SW 1271 (cell line): ENCODE measurements around the gene PARD3.
"Not testable (repeated sequence)": the region's sequence is repeated elsewhere in the genome, so short reads cannot be mapped to it uniquely, and the experiment has no call there.

ENCODE experiments used
- DNase-seq, 2 experiments: peaks; one replicate each; lab custom pipeline; 2025; lab: John Stamatoyannopoulos, UW

PARD3 gene

DNA sequence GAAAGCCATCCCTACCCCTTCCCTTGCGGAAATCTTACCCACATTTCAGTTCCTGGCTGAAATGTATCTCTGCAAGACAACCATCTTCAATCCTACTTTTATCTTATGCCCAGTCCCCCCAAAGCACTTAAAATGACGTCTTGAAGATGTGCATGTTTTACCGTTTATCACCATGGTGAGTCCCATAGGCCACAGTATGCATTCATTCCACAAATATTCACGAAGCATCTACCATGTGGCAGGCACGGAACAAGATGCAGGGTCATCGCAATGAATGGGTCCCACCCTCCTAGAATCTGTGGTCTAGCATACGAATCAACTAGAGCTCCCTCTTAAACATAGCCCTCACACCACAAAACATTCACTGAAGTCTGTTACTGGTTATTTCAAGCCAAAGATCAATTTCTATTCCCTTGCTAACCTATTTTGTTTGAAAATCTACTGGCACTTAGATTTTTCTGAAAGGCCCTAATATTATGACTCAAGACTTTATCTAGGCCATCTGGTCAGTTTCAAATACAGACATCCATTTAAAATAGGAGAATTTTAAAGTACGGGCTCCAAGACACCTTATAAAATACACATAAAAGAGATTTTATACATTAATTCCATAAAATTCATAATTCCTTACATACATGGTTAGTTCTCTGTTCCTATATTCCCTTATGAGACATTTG lies 99.4 kb downstream of the PARD3 start:
- no peak for DNase-seq

DNA sequence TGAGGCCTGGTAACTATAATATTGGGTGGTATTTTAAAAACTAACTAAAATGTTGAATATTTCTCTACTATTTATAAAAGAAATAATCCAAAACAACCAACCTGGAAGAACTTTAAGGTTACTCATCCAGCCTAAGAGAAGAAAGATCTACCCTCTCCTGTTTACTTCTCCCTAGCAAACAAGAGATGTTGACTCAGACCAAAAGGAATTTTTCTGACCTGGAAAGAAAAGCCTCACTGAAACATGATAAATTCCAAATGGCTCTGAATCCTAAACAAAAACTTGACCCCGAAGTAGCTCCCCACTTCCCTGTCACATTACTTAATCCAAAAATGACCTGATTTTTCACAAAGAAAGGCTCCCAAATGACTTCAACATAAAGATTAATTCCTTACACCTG lies 101.2 kb downstream of the PARD3 start:
- DNase-seq: peak in 1 of 2 experiments; percentile 44

DNA sequence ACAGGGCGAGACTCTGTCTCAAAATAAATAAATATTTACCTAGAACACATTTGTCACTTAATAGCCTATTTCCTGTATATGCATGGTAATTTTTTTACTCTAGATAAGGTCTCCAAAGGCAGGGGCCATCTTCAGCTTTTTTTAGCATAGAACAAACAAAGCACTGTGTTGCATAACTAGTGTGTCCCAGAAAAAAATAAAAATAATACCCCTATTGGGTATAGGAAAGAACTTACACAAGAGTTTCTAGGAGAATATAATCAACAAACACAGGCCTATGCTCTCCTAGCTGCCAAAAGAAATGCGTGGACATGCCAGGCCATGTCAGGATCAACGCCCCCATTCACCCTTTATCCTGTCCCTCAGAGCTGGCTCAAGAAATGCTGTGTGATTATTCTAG lies 103.6 kb downstream of the PARD3 start:
- no peak for DNase-seq

DNA sequence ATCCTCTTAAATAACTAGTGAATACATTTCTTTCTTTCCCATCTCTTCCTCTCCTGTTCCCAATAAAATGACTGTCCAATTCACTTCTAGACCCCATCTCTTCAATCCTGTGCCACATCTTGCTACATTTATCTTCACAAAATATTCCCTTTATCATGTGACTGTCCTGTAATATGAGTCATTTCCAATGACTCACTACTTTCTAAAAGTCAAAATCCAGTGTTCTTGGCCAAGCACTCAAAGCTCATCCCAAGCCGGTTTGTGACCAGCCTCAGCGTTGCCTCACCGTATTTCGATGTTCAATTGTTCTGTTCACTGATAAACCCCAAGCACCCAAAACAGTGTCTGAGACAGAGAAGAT lies 104.7 kb downstream of the PARD3 start:
- DNase-seq: no peak

DNA sequence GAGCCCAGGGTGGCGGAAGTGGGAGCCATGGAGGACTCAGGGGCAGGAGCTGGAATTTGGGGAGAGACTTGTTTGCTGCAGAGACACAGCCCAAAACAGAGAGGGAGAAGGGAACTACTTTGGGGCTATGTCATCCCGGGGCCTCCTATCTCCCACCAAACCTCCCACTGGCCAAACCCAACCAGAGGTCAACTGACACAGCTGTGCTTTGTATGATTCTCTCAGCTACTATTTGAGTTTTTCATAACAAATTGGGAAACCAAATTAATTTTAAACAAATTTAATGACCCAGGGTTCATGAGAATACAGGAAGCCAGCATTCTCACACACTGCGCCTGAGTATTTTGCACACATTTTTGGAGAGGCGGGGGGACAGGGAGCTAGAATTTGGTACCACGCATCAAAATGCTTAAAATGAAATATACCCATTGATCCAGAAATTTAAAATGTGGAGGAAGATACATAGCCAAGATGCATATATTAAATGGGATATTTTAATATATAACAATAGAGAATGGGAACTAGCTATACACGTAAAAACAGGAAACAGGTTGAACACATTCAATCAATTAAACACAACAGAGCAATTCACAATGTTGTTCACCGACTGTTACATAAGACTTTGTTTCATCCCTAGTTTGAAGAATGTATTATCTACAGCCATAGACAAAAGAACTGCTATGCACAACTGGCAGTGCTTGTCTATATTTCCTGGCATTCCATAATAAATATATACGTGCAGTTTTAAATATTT lies 105.3 kb downstream of the PARD3 start:
- DNase-seq: no peak

DNA sequence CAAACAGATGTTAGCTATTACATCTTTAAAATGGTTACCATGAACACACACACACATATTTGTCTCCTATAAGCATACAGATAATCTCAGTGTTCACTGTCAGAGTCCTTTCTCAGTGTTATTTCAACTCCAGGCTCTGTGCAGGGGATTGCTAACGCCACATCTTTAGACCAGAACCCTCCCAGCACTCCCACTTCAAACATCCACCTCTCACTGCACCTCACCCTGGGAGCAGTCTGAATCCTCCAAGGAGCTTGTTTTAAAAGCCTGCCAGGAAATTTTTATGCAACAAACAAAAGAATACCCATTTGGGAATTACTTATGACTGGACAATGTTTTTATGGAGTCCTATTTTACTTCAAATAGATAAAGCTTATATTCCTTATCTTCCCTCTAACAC lies 107.4 kb downstream of the PARD3 start:
- DNase-seq: no peak

DNA sequence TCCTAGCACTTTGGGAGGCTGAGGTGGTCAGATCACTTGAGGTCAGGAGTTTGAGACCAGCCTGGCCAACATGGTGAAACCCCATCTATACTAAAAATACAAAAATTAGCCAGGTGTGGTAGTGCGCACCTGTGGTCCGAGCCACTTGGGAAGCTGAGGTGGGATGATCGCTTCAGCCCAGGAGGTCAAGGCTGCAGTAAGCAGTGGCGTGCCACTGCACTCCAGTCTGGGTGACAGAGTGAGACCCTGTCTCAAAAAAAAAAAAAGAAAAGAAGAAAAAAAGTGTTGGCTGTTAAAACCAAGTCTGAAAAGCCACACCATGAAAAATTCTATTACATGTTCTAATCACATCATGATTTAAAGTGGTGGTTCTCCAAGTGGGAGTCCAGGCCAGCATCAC lies 108.1 kb downstream of the PARD3 start:
- not testable (repeated sequence) for DNase-seq

DNA sequence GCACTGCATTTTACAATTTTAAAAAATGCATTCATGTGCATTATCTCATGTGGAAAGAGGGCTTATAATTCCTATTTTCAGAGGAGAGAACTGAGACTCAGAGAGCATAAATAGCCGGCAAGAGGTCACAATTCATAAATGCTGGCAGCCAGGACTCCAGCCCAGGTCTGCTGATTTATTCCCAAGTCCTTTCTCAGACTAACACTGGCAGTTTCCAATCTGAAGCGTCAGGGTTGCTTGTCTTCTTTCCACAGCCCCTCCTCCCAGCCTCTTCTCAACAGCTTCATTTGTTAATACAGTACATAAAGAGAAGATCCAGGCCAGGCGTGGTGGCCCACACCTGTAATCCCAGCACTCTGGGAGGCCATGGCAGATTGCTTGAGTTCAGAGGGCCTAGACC lies 108.9 kb downstream of the PARD3 start:
- DNase-seq: no peak

DNA sequence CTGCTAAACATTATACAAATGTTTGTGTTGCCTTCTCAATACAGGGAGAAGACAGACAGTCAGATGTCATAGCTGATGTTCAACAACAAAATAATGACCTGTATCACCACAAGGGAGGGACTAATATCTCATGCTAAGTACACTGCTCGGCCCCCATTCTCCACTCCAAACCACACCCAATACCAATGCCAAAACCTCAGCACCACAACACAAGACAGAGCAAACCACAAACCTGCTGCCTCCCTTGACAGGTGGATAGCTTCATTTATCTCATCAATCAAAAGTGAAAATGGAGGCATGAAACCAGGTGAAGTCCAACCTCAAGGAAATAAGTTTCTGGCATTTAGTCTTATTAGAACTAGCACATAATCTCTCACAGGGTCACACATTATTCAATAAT lies 109.5 kb downstream of the PARD3 start:
- DNase-seq: no peak

DNA sequence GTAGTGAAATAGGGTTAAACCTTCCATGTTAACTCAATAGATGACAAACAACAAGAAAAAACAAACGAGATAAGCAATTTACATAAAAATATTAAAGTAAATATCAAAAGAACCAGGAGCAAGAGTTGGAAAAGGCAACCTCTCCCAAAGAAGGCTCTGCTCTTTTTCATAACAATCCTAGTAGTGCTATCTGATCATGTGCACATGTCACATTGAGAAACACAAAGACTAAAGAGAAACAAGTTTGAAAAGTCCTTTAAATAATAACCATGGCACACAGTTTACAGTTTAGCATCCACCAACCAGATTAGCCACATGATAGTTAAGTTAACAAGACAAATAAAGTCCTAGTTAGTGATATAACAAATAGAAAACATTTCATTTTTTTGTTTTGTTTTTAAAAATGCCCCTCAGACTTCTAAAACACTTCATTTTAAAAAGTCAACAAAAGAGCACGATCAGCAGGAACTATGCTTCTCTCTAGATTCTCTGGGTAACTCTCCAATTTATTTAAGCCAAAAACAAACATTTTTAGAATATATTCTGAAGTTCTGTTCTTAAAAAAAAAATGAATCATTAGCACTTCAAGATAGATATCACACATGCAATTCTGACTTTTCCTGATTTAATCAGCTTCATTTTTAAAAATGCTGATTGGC lies 110.4 kb downstream of the PARD3 start:
- no peak for DNase-seq

DNA sequence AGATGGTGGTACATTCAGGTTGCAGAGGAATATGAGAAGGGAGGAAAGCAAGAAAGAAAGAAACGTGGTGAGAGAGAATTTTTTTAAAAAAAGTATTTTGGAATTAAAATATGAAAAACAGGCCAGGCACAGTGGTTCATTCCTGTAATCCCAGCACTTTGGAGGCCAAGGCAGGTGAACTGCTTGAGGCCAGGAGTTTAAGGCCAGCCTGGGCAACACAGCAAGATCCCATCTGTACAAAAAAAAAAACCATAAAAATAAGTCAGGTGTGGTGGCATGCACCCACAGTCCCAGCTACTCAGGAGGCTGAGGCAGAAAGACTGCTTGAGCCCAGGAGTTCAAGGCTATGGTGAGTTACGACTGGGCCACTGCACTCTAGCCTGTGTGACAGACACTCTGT lies 112.1 kb downstream of the PARD3 start:
- DNase-seq: no peak

DNA sequence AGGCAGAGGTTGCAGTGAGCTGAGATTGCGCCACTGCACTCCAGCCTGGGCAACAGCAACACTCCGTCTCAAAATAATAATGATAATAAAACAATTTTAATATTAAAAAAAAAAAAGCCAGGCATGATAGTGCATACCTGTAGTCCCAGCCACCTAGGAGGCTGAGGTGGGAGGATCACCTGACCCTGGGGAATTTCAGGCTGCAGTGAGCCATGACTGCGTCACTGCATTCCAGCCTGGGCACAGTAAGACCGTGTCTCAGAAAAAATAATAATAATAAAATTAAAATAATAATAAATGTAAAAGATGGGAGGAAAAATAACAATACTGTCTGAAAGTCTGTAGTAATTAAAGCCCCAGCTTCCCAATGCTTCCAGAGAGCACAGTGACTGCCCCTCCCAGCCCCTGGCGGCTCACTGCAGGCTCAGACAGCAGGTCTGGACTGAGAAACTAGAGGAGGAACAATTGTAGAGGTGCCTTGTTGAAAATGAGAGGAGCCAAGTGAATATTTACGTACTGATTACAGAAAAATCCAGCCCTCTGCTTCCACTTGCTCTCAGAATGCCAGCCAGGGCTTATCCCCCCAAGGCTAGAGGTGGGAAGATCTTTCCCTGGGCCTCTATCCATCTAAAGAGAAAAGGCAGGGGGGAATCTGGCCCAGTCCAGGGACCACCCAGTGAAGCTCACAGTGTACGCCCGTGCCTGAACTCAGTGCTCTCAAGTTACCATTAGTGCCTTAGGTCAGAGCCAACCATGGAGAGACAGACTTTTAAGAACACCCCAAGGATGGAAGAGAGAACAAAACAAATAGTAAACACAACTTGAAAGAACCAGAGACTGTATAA lies 112.8 kb downstream of the PARD3 start:
- DNase-seq: no peak

DNA sequence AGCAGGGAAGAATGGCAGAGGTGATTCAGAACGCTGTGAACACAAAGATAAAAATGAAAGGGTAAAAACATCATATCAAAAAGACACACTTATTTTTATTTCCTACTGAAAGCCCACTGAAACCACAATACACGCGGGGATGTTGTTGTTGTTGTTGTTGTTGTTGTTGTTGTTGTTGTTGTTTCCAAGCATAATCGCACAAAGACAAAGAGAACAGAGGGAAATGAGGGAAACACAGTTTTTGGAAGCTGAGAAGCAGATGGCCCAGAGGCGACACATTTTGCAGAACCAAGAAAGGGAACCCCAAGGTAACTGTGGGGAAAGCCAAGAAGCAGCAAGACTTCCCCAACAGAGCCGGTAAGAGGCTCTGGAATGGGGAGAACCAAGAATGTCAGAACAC lies 113.9 kb downstream of the PARD3 start:
- DNase-seq: no peak

DNA sequence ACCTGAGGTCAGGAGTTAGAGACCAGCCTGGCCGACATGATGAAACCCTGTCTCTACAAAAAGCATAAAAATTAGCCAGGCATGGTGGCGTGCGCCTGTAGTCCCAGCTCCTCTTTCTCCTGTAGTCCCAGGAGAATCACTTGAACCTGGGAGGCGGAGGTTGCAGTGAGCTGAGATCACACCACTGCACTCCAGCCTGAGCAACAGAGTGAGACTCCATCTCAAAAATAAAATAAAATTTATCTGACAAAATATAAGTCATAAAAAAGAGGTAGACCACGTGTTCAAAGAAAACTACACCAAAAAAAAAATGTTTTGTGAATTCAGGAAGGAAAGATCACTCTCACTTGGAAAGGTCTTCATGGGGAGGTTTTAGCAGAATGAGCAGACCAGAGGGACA lies 114.3 kb downstream of the PARD3 start:
- DNase-seq: not testable (repeated sequence)

DNA sequence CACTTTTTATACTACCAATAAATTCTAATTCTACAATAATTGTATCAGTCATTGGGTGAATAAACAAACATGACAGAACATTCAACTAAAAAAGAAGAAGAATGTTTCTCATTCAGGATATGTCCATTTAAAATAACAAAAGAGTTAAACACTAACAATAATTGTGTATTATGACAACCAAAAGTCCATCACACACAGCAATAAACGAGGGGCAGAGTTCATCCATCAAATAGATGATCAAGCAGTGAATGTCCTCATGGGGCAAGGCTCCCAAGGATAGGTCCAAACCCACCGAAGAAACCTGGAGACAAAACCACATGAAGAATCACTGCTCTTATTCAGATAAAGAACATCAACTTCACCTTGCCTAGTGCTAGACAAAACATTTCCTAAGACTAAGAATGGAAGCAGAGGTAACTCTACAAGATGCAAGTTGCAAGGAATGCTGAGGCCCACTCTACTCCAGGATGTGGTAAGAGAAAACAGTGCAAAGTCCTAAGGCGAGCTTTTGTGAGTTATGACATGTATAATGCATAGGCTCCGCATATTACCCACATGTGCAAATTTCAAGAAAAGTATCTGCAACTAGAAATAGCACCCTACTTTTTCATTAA lies 115.1 kb downstream of the PARD3 start:
- DNase-seq: no peak

DNA sequence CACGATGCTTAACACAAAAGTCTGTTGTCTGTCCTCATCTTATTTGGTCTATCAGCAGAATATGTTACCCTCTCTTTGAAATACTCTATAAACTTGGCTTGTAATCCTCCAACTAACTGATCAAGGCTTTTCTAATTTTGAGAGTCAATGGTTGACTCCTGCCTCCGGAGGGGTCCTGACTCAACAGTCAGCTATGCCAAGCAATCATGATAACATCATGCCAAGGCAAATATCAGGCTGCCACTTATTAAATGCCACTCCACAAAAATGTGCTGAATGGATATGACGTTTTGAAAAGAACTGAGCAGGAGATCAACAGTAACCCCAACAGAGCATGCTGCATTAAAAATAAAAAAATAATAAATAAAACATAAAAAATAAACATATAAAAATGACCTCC lies 116.1 kb downstream of the PARD3 start:
- peak in 1 of 2 experiments; percentile 43 for DNase-seq

DNA sequence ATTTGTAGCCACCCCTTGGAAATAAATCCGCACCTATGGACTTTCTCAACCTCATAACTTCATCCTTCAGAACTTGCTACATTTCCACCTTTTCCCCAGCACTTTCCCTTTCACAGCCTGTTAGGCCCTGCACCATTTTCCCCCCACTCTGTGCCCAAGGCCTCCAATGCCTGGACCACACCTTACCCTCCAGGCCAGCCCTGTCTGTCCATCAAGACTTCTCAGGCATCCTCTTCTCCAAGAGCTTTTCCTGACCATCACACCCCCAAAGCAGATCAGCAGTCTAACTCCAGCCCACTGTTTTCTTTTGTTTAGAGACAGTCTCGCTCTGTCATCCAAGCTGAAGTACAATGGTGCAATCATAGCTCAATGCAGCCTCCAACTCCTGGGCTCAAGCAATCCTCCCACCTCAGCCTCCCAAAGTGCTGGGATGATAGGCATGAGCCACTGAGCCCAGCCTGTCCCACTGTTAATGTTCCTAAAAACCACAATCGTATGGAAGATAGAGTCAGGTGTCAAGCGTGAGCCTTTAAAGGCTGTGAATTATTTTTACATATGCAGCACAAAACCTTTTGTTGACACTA lies 116.8 kb downstream of the PARD3 start:
- DNase-seq: no peak

DNA sequence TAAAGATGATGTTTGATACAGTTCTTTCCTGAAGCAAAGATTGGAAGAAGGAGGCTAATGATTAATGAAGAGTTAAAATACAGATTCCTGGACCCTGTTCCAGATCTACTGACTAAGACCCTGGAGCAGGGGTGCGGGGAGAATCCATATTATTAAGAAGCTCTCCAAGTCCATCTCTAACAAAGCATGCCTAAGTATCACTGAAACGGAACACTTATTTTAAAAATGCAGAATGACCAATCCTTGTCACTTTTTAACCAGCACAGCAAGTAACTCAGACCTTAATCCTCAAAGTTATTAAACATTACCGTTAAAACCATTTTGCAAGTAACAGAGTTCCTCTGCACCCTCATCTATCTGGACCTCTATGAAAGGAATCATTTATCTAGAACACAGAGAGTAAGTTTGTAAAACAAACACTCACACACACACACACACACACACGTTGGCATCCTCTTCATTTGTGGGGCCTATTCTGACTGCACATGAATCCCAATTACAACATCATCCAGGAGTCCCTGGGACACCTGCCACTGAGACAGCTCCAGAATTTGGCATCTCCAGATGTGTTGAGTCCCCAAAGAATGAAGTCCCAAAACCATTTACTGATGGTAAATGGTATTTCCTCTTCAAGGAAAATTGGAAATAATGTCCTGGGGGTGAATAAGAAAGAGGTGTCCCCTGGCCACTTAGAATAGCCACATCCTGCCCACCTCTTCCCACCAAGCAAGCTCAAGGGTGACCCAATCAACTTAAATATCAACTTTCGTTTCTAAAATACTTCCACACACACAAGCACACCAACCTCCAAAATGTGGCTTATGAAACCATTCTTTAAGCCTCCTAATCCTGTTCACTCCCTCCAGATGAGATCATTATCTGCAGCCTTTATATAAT lies 117.5 kb downstream of the PARD3 start:
- no peak for DNase-seq

DNA sequence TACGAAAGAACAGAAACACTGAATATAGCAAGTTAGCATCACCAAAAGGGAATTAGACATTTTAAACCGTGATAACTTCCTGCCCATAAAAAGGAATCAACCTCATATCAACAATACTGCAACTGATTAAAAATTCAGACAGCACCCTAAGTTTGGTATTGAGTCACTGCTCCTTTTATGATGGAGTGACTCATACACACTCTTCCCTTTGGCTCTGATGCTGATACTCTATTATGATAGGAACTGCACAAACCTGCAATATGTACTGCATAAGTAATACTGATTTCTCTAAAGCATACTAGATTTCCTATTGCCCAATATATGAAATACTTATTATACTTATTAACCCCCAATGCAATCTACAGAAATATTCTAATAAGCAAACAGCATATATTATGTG lies 118.7 kb downstream of the PARD3 start:
- DNase-seq: peak in 1 of 2 experiments; percentile 32

DNA sequence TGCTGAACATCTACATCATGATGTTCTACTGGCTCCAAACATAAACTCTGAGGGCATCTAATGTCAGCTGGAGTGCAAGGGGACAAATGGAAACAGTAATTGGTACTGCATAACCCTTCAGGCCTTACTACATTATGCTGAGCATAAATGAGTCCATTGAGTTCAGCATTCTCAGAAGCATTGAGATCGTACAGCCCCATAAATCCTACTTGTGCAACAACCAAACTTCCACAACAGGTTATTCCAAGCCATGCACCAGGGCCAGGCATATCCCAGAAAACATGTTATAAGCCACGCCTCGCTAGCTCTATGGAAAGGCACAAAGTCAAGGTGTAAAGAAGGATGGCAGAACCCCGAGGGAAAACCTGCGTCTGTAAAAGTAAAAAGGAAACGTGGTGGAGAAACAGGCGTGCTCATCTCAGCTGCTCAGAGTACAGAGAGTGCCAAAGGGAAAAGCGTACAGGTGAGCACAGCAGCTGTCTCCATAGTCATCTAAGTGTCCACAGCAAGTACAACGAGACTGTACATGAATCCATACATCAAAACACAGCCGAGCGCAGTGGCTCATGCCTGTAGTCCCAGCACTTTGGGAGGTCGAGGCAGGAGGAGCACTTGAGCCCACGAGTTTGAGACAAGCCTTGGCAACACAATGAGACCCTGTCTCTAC lies 124.6 kb downstream of the PARD3 start:
- no peak for DNase-seq
